Measurements from ENCODE around the gene CD48.
"Not testable (repeated sequence)": the region's sequence is repeated elsewhere in the genome, so short reads cannot be mapped to it uniquely, and the experiment has no call there.

The CD48 gene

DNA sequence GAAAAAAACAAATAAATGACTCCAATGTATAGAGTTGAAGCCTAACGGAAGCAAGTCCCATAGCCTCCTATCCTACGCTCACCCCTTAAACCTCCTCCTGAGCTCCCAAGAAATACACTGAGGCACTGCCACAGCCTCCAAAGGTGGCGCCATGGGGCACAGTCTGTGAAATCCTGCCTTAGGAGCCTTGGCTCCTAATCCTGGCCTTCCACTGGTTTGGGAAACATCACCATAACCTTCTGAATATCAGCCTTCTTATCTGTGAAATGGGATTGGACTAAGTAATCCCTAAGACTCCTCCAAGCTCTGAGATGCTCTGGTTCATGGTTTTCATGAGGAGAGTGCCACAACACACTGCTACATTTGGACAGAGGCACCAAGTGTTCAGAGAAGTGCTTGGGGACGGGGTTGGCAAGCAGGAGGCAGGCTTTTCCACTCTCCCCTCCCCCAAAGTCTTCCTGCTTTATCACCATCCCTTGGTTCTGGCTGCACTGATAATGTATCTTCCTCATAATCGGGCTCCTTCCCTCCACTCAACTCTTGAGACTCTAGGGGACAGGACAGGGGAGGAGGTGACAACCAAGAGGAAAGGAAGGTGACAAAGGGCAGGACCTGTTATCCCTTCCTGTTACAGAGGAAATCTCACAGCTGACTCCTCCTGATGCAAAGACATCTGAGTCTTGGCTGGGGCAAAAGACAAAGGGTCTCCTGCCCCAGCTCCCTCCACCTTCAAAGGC, 30.2 kb upstream of the CD48 start:
- no peak for DNase-seq

DNA sequence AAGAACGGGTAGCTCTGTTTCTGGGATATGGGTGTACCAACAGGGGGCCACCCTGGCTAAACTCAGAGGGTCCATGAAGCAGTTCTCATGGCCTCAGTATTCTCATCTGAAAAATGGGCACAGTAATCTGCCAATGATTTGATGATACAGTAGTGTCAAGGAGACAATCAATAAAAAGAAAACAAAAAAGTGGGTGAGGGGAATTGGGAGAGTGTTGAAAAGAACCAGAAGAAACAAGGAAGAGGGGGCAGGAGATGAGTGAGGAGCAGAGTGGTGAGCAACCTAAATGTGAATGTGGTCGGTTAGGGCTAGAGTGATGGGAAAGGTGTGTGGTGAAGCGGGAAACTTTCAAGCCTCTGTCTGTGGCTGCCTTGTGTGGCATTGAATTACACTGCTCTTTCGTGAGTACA, 29.5 kb upstream of the CD48 start:
- DNase-seq: no peak

DNA sequence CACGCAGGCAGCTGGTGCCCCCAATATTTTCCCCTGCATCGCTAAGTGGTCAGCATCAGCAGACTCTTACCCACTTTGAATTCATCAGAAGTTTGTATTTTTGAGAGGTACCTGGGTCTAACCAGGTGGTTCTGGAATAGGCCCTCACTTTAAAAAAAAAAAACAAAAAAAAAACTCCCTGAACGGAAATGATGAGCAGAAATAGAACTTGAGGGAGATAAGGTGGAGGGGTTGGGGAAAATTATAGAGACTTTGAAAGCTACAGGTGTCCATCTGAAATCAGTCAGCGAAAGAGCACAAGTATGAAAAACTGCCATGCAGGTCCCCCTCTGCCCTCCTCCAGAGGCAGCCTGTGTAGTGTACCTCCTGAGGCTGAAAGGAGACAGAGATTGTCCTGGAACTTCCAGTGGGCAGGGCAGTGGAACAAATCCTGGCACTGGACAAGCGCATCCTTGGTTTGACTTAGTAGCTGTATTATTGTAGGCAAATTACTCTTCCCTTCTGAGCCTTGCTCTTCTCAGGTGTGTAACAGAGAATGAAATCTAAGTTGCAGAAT, 28.6 kb upstream of the CD48 start:
- DNase-seq: no peak

DNA sequence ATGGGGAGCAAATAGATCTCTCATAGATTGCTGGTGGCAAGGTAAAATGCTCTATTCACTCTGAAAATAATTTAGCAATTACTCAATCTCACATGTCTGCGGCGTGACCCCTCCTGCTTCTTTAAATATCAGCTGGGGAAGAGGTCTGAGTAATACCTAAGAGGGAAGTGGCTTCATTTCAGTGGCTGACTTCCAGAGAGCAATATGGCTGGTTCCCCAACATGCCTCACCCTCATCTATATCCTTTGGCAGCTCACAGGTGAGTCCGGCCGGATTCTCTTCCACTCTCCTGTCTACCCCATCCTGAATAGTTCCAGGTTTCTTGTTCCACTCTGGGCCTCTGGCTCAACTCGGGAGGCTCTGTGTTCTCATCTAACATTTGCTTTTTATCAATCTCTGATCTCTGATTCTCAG, 27.5 kb upstream of the CD48 start, which contains the start of gene SLAMF7:
Gene SLAMF7, plus strand, starts transcription at position 150 of the 414 bp plus-strand sequence. Its CDS starts 55 bp downstream, at position 205.
- DNase-seq: no peak

DNA sequence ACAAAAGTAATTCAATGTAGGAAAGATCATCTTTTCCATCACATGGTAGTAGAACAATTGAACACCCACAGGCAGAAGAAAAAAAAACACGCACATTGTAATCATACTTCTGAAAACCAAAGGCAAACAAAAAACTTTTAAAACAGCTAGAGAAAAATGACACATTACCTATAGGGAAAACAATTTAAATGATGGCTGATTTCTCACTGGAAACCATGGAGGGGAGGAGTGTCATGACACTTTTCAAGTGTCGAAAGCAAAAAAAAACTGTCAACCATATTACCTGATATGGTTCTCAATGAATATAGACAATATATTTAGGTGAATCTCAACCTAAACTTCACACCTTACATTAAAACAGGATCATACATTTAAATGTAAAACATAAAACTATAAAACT, 26.6 kb upstream of the CD48 start:
- no peak for DNase-seq

DNA sequence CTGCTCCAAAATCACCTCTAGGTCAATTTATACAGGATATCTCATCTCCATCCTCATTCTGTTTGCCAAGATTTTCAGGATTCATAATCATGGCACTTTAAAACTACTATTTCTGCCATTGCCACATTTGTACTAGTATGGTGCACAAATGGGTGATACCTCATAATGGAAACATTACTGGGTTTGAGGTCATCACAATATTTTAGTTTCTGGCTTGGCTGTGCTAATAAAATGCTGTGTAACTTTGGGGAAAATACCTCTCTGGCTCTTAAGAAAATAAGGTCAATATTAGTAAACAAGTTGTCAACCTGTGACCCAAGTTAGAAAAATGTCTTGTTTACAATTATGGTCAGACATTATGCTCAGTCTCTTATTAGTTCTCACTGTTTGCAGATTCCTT, 22.7 kb upstream of the CD48 start:
- DNase-seq: no peak

DNA sequence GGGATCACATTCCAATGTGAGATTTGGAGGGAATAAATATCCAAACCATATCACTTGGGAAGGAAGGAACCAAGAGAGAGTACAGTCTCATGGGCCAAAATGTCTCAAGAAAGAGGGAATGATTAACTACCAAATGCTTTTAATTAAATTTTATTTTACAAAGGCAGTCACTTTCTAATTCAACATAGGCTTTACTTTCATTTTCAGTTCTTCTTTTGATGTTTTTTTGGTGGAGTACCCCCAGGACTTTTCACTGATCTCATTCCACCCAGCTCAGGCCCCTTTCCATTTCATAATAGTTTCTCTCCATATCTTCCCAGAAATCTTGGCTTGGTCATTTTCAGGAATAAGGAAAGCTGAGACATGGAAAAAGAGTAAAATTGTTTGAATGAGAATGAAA, 22.3 kb upstream of the CD48 start:
- no peak for DNase-seq

DNA sequence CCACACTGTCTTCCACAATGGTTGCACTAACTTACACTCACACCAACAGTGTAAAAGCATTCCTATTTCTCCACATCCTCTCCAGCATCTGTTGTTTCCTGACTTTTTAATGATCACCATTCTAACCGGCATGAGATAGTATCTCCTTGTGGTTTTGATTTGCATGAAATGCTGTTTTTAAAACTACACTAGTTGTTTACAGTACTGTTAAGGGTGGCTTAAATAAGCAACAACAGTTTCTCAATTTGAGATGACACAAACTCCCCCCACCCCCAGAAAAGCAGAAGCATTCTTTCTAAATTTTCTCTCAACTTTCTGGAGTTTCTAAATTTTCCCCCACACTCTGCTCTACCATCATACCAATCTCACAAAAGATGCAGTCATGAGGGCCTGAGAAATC, 20.4 kb upstream of the CD48 start:
- no peak for DNase-seq

DNA sequence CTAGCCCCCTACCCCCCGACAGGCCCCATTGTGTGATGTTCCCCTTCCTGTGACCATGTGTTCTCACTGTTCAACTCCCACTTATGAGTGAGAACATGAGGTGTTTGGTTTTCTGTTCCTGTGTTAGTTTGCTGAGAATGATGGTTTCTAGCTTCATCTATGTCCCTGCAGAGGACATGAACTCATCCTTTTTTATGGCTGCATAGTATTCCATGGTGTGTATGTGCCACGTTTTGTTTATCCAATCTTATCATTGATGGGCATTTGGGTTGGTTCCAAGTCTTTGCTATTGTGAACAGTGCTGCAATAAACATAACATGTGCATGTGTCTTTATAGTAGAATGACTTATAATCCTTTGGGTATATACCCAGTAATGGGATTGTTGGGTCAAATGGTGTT, 19.9 kb upstream of the CD48 start:
- not testable (repeated sequence) for DNase-seq

DNA sequence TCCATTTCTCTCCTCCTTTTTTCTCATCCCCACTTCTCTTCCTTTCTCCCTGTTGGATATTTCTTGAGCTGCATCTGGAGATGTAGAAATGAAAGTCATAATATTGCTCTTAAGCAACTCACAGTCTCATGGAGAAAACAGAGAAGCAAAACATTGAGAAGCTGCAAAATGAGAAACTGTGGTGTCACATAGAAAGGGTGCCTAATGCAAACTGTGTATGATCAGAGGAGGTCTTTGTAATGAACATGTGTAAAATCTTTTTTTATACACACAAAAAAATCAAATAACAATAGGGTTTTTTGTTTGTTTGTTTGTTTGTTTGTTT, 15.7 kb upstream of the CD48 start:
- no peak for DNase-seq

DNA sequence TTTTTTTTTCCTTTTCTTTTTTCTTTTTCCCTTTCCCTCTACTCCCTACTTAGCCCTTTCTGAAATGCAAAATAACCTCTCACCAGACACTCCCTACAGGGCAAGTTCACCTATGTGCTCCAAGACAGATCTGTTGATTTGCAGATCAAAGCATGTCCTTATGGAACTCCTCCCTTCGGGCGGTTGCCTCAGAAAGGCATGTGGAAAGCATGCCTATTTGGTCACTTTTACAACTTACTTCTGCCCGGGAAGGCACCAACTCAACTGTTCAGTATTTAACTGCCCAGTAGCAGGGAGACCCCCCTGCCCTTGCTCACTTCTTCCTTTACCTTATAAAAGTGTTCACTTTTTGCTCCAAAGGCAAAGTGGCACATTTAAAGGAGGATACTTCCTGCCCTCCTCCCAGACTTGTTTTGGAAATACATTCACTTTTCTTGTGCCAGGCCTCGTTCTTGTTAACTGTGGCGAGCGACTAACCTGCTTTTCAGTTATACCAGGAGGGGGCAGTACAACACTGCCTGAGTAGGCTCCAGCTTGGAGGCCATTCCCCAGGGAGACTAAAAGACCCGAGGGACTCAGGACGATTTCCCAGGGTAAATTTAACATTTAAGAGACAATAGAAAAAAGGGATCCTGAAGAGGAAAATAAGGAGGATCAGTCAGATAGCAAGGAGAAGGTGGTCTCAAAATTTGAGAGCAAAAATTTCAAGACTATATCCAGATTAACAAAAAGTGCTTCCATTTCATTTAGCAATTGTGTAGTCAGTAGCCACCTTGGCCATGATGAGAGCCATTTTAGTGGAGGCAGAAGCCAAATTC, 15.1 kb upstream of the CD48 start:
- DNase-seq: no peak

DNA sequence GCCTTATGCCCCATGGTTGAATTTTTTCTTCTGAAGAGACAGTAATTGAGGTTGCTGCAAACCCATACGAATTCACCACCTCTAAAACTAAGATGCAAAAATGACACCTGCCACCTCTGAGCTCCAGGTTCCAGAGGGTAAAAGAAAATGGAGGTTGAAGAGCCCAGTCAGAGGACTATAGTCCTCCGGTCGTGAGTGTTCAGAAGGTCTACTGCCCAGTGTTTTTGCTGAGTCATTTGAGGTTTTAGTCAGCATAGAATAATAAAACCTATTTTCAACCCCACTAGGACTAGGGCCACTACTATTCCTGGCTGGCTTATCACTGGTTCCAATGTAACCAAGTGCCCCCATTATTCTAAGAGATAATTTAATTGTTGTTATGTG, 14.5 kb upstream of the CD48 start:
- DNase-seq: no peak

DNA sequence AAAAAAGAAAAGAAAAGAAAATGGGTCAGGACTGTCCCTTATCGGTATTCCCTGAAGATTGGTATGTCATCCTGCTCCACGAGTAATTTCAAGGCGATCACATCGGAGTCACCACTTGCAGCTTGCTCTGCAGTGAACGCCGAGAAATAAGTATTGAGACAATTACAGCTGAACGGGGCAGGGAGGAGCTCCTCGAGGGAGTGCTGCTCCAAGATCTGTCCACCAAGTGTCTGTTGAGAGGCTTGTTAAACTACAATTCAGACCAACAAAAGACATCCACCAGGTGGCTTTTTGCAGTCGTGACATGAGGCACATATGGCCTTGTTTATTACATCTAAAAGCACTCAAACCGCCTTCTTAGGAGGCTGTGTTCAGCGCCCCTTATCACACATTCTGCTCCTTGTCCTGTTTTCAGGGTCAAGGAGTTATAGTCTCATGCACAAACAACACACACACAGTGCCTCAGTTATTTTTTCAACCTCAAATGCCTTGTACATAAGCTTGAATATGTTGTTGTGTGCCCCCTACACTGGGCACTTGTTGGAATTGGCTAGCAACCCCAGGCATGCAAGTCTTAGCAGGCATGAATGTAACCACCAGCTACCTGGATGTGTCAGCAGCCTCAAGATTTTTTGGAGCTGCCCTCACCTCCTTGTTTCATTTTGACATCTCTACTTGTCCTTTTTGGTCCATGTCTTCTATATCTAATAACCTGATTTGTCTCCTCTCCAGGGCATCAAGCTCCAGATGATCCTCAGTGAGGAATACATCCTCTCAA, 13.0 kb upstream of the CD48 start:
- no peak for DNase-seq

DNA sequence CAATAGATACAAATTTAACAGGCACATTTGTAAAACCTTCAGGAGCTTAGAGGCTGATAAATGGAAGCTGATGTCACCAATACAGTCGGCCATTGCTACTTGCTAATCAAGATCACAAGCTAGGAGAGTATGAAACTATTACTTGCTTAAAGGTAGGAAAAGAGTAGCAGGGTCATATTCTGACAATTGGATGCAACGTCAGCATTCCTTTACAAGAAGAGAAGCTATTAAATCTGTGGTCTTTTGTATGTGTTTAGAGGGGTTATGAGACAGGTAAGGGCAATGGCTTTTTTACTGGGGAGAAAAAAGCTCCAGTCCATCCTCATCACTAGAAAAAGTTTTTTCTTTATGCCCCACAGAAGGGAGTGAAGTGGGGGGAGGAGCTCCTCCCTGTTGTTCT, 11.7 kb upstream of the CD48 start:
- DNase-seq: no peak

DNA sequence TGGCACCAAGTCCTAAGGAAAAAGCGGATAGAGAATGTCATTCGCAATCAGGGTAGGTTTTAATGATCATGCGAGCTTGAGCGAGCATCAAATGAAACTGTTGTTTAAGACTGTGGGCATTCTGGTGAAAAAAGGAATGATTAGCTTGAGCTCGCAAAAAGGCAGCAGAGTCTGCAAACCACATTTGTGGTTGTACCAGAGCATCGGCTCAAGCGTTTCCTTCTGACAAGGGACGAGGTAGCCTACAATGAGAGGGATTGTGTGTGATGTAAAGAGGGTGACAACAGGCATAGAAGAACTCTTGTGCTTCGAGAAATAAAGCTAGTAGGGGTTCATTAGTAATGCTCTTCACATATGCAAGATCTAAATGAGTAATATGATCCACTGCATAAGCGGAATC, 11.1 kb upstream of the CD48 start:
- DNase-seq: no peak

DNA sequence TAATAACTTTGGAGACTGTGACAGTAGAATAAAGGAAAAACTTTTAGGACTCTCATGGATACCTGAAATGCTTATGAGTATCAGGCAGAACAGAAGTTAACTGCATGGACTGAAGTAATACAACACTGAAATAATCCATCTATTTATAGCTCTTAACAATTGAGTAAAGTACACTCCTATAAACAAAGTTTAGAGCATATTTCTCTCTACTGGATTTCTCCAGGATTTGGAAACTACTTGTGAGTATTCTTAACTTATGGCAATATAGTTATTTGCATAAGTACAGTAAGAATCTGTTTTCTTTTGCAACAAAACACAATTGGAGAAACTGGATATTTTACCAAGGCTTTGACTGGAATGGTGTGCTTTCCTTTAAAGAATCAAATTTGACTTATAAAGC, 9.9 kb upstream of the CD48 start:
- no peak for DNase-seq

DNA sequence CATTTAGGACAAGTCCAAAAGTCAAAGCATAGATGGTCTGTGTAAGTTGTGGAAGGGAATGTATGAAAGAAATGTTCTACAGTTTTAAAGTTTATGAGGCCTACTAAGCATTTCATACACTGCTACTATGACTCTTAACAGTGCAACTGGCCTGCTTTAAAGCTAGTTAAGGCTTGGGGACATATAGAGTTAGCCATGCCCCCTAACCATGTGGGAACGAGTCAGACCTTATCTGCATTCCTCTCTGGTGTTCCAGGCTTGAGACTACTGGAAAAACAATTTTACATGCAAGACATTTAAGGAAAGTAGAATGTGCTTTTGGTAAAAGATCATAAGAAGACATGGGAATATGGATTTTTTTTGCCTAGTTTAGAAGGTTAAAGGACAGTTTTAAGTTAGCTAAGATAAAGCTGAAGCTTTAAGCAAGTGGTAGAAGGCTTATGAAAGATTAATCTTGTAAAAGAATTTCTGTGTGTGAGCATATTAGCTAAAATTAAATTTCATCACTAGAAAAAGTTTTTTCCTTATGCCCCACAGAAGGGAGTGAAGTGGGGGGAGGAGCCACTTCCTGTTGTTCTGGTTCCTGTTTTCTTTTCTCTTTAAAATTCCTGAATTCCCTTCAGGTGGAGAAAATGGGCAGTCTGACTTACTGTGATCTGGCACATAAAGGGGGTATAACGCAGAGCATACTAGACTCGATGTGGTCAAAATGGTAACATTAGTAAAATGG, 8.9 kb upstream of the CD48 start:
- DNase-seq: no peak

DNA sequence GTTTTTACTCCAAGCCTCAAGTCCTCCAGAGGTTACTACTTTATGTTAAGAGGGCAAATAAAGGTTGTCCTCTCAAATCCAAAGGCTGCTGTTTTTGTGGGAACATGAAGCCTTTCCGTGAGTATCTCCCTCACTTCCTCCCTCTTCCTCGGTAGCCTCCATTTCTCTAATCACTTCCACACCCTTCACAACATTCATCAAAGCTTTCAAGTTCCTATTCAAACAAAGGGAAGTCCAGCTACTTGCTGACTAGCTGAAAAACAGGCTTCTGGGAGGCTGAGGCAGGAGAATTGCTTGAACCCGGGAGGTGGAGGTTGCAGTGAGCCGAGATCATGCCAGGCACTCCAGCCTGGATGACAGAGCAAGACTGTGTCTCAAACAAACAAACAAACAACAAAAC, 6.6 kb upstream of the CD48 start:
- no peak for DNase-seq

DNA sequence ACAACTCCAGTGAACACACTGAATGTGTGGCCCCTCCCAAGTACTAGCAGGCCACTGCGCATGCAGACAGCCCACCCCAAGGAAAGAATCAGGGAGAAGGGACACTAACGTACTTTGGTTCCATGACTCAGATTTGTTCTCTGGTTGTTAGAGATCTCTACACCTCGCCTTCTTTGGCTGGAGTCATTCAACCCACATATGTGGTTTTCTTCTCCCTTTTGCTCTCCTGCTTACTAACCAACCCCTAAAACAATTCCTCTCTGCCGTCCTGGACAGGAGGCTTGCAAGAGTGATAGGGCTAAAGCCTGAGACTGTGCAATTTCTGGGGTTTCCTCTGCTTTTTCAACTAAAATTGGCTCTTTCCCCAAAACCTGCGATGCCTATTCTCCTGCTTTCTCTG, 5.7 kb upstream of the CD48 start:
- no peak for DNase-seq

DNA sequence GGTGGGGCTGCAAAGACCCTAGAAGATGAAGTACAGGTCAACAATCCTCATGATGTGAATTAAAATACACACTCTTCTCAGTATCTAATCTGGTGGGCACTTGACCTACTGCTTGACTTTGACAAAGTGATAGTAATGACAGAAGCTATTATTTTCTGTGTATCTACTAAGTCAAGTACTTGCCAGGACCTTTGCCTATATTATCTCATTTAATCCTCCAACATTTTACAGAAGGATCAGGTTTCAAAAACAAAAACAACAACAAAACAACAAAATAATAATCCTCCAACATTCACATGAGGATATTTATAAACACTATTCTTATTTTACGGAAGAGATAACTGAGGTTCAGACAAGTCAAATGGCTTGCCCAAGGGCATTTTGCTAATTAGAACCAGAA, 4.4 kb upstream of the CD48 start:
- DNase-seq: no peak

DNA sequence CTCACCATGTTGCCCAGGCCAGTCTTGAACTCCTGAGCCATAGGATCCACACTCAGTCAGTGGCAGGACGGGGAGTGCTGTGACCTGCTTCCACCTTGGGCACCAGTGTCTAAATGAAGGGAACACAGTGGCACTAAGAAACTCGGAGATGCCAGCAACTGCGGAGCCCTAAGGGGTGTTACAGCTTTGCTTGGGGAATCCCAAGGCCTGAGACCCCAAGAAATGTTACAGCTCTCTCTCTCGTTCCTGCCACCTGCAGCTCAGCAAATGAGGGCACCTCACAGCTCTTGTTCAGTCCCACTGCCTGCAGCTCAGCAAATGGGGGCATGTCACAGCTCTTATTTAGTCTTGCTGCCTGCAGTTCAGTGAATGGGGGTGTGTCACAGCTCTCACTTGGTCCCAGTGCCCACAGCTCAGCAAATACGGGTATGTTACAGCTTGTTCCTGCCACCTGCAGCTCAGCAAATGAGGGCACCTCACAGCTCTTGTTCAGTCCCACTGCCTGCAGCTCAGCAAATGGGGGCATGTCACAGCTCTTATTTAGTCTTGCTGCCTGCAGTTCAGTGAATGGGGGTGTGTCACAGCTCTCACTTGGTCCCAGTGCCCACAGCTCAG, 2.5 kb upstream of the CD48 start:
- DNase-seq: not testable (repeated sequence)

DNA sequence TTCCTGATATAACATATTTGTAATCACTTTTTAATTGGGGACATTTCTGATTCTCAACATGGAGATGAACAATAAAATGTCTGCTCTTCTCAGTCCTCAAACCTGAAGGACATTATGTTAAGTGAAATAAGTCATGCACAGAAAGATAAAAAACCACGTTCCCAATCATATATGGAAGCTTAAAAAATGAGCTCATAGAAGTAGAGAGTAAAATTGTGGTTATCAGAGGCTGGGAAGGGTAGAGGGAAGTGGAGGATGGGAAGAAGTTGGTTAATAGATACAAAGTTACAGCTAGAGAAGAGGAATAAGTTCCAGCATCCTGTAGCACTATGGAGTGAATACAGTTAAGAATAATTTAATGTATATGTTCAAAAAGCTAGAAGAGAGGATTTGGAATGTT, 1.5 kb upstream of the CD48 start:
- DNase-seq: no peak

Measured in activated gamma-delta T cell (primary cell).